HCT116 (cell line): ENCODE measurements around the gene ABHD17C. TPM values are rescaled to one million over a fixed set of nuclear protein-coding genes. Genes with fewer than 3 reads are reported as not detected.

Experiments used
- ATAC-seq: fragments of 200-7000 bp; cut with Tn5 transposase; 2 replicates; pipeline ENCODE4 v1.9.1; 2020; ENCODE audit warnings: mild to moderate bottlenecking, moderate library complexity
- BruUV-seq: library from RNA; stranded (reverse); fragments of 400-500 nt; replicated peaks from 2 replicates; lab custom pipeline; 2021; lab: Mats Ljungman, UMichigan
- CTCF ChIA-PET: fragments of 300-600 bp; sonication (Branson Sonifier 250); formaldehyde crosslinking; loops from one replicate; lab custom pipeline; 2021; ENCODE audit warnings: antibody characterized with exemption; lab: Charles Lee
- POLR2A ChIA-PET: fragments of 300-600, 350-600 bp; sonication (Branson Sonifier 250); formaldehyde crosslinking; loops from one replicate; lab custom pipeline; 2021; ENCODE audit warnings: antibody characterized with exemption; lab: Charles Lee
- RAD21 ChIA-PET, 2 experiments: fragments of 300-600 bp; sonication (Branson Sonifier 250); formaldehyde crosslinking; loops; one replicate each; lab custom pipeline; 2023; ENCODE audit warnings: low total read pairs in 2 of 2; ENCODE audit not compliant: uncharacterized antibody in 2 of 2, unreplicated experiment in 2 of 2, low non-redundant PET in 1 of 2; lab: Charles Lee
- DNase-seq: peaks from one replicate; pipeline ENCODE4 v3.0.0-alpha.2; 2010; ENCODE audit warnings: low read depth, low spot score
- H2AFZ ChIP-seq: fragments of 200-600 bp; shearing (Covaris generic), sonication (generic); 2 replicates; pipeline ENCODE4 v1.6.1; 2017; ENCODE audit warnings: low read depth, mixed run types, mixed read lengths, antibody characterized with exemption, low read length; ENCODE audit not compliant: poor library complexity, severe bottlenecking
- H3K27ac ChIP-seq: 2 replicates; pipeline ENCODE4 v1.5.1; 2012; ENCODE audit warnings: low read depth, low read length
- H3K27me3 ChIP-seq: fragments of 200-600 bp; sonication (generic); 2 replicates; pipeline ENCODE4 v1.6.1; 2016; ENCODE audit warnings: mixed run types, low read length, mixed read lengths; ENCODE audit not compliant: insufficient read depth
- H3K36me3 ChIP-seq, 2 experiments: fragments of 200-500 bp in 1 of 2; fragments of 200-600 bp in 1 of 2; sonication (Bioruptor generic) in 1 of 2; sonication (generic) in 1 of 2; 2 replicates each; pipeline versions ENCODE4 v1.5.1 to v1.6.1; 2014 to 2016; ENCODE audit warnings: low read length in 2 of 2, inconsistent platforms in 1 of 2, mixed read lengths in 1 of 2, mixed run types in 1 of 2; ENCODE audit not compliant: insufficient read depth in 2 of 2, control insufficient read depth in 1 of 2
- H3K4me1 ChIP-seq, 2 experiments: fragments of 200-600 bp in 1 of 2; sonication (generic) in 1 of 2; 2 replicates each; pipeline versions ENCODE4 v1.5.1 to v1.6.1; 2012 to 2017; ENCODE audit warnings: low read length in 2 of 2, inconsistent platforms in 1 of 2, mild to moderate bottlenecking in 1 of 2, mixed read lengths in 1 of 2, mixed run types in 1 of 2, moderate library complexity in 1 of 2; ENCODE audit not compliant: insufficient read depth in 2 of 2, control insufficient read depth in 1 of 2
- H3K4me2 ChIP-seq: fragments of 200-600 bp; sonication (generic); 2 replicates; pipeline ENCODE4 v1.6.1; 2017; ENCODE audit warnings: mixed run types, low read length, mixed read lengths
- H3K4me3 ChIP-seq, 2 experiments: fragments of 200-600 bp in 1 of 2; sonication (generic) in 1 of 2; replicated peaks in 1 of 2; 2 replicates each; pipeline ENCODE4 v1.5.1; 2011 to 2016; ENCODE audit warnings: low read length in 2 of 2, control low read depth in 1 of 2, low read depth in 1 of 2, mild to moderate bottlenecking in 1 of 2, mixed read lengths in 1 of 2, mixed run types in 1 of 2
- H3K79me2 ChIP-seq: fragments of 200-600 bp; sonication (generic); 2 replicates; pipeline ENCODE4 v1.6.1; 2017; ENCODE audit warnings: mild to moderate bottlenecking, mixed run types, low read length, moderate library complexity, mixed read lengths; ENCODE audit not compliant: insufficient read depth
- H3K9ac ChIP-seq: fragments of 200-600 bp; sonication (generic); 2 replicates; pipeline ENCODE4 v1.6.1; 2016; ENCODE audit warnings: low read length, mixed read lengths
- H3K9me2 ChIP-seq: fragments of 200-600 bp; sonication (generic), shearing (Covaris generic); 2 replicates; pipeline ENCODE4 v1.6.1; 2017; ENCODE audit warnings: mixed run types, mild to moderate bottlenecking, moderate library complexity; ENCODE audit not compliant: insufficient read depth
- H3K9me3 ChIP-seq, 2 experiments: fragments of 200-500 bp in 1 of 2; fragments of 200-600 bp in 1 of 2; sonication (Bioruptor generic) in 1 of 2; sonication (generic) in 1 of 2; 2 replicates each; pipeline ENCODE4 v1.6.1; 2014 to 2017; ENCODE audit warnings: low read length in 2 of 2, mixed read lengths in 2 of 2, inconsistent platforms in 1 of 2, low read depth in 1 of 2, mild to moderate bottlenecking in 1 of 2, mixed run types in 1 of 2, moderate library complexity in 1 of 2; ENCODE audit not compliant: control insufficient read depth in 1 of 2, insufficient read depth in 1 of 2
- H4K20me1 ChIP-seq: fragments of 200-600 bp; sonication (generic), shearing (Covaris generic); 2 replicates; pipeline ENCODE4 v1.6.1; 2017; ENCODE audit warnings: mixed run types, mild to moderate bottlenecking, moderate library complexity; ENCODE audit not compliant: insufficient read depth
- CBX3 ChIP-seq: IDR thresholded peaks from 2 replicates; pipeline ENCODE4 v1.6.1; 2012; ENCODE audit warnings: low read depth
- CTCF ChIP-seq, 3 experiments: fragments of 200-600 bp in 1 of 3; sonication (generic) in 1 of 3; IDR thresholded peaks in 2 of 3; conservative IDR thresholded peaks in 1 of 3; 2 replicates each; pipeline ENCODE4 v1.5.1; 2012 to 2017; ENCODE audit warnings: low read depth in 2 of 3, low read length in 2 of 3, antibody characterized with exemption in 1 of 3, borderline replicate concordance in 1 of 3, control low read depth in 1 of 3, mild to moderate bottlenecking in 1 of 3, mixed read lengths in 1 of 3, mixed run types in 1 of 3, moderate library complexity in 1 of 3; ENCODE audit not compliant: insufficient read depth in 1 of 3
- ELF1 ChIP-seq: IDR thresholded peaks from 2 replicates; pipeline ENCODE4 v1.6.1; 2012; ENCODE audit warnings: low read depth, borderline replicate concordance
- ZNF274 ChIP-seq: fragments of 200-500 bp; sonication (Bioruptor generic); IDR thresholded peaks from 2 replicates; pipeline ENCODE4 v1.6.1; 2014; ENCODE audit warnings: mild to moderate bottlenecking, low read depth, low read length, inconsistent platforms
- intact Hi-C: fragments of 100-400 bp; cut with micrococcal nuclease; formaldehyde crosslinking; loops from 2 replicates; pipeline ENCODE4 v1.10.0; 2022
- total RNA-seq: library from RNA; stranded (reverse); gene quantifications from one replicate; pipeline ENCODE4 v1.2.1, GENCODE V29; 2021; ENCODE audit not compliant: unreplicated experiment

The ABHD17C gene
- total RNA-seq, 1 experiment from 2014 or later = 27.9 TPM

- CTCF ChIA-PET = interaction anchor here (1.4 kb wide), 1 partner anchor 205 kb away, joined by 5 read pairs; no protein-coding TSS in a partner anchor
- Histone ChIP-seq H3K9me3 (no peaks in the 10 kb centered on the region), H3K36me3 (no peaks in the 10 kb centered on the region), H3K27me3 (no peaks in the 10 kb centered on the region), H3K4me2 (no peak overlapping the region), H4K20me1 (no peaks in the 10 kb centered on the region), H3K4me1 (peaks cover 0 to 14% of the 10 kb centered on the region in 2 experiments; a peak in 2 of 4 replicates), H2AFZ (no peak overlapping the region), H3K4me3 (no peak overlapping the region), H3K79me2 (no peaks in the 10 kb centered on the region), H3K9ac (no peak overlapping the region), H3K9me2 (no peaks in the 10 kb centered on the region), H3K27ac (no peak overlapping the region)
- POLR2A ChIA-PET = no interaction called here
- intact Hi-C loops = loop anchor here (10.0 kb wide), 1 partner anchor 528 kb away; no protein-coding TSS in a partner anchor
- DNase-seq = no peak
- BruUV-seq = no TSS peak
- RAD21 ChIA-PET = no interaction called here
- TF ChIP-seq ZNF274 (no peak), CBX3 (no peak), CTCF (IDR thresholded peaks at IDR 0.05 in 2 of 3, conservative IDR thresholded peaks at IDR 0.05 in 1 of 3; ENCODE audit: borderline replicate concordance in 1 of 3, insufficient read depth in 1 of 3, low read depth in 2 of 3, low read length in 2 of 3) (no peak)
- ATAC-seq = no peak
These were observed 78.0 kb downstream of the ABHD17C start for GRCh38 chr15:80773122-80773551.

GRCh38 chr15:80773792-80774352, 78.8 kb downstream of the ABHD17C start:
- no peaks in the 10 kb centered on the region for H3K27me3 ChIP-seq
- peaks cover 0 to 21% of the 10 kb centered on the region in 2 experiments; a peak in 2 of 4 replicates for H3K4me1 ChIP-seq
- no peaks in the 10 kb centered on the region for H3K9me2 ChIP-seq
- H4K20me1 ChIP-seq = no peaks in the 10 kb centered on the region
- ChIA-PET CTCF (no interaction called here), RAD21 (no interaction called here), POLR2A (no interaction called here)
- no peak overlapping the region for H3K4me3 ChIP-seq
- BruUV-seq = no TSS peak
- H2AFZ ChIP-seq = no peak overlapping the region
- H3K9me3 ChIP-seq = no peaks in the 10 kb centered on the region
- H3K79me2 ChIP-seq = no peaks in the 10 kb centered on the region
- no peaks in the 10 kb centered on the region for H3K36me3 ChIP-seq
- DNase-seq (no peak), ATAC-seq (no peak)
- TF ChIP-seq ELF1 (no peak), ZNF274 (no peak)
- H3K27ac ChIP-seq = no peak overlapping the region
- intact Hi-C loops = loop anchor here (10.0 kb wide), 1 partner anchor 529 kb away; no protein-coding TSS in a partner anchor
- H3K4me2 ChIP-seq = no peak overlapping the region
- H3K9ac ChIP-seq = no peak overlapping the region
